COLO668 (cell line): ENCODE data around the gene ZBTB16.

Source experiments
- DNase-seq: peaks from one replicate; lab custom pipeline; 2025; ENCODE audit not compliant: unreplicated experiment; lab: John Stamatoyannopoulos, UW

Gene ZBTB16, protein sequence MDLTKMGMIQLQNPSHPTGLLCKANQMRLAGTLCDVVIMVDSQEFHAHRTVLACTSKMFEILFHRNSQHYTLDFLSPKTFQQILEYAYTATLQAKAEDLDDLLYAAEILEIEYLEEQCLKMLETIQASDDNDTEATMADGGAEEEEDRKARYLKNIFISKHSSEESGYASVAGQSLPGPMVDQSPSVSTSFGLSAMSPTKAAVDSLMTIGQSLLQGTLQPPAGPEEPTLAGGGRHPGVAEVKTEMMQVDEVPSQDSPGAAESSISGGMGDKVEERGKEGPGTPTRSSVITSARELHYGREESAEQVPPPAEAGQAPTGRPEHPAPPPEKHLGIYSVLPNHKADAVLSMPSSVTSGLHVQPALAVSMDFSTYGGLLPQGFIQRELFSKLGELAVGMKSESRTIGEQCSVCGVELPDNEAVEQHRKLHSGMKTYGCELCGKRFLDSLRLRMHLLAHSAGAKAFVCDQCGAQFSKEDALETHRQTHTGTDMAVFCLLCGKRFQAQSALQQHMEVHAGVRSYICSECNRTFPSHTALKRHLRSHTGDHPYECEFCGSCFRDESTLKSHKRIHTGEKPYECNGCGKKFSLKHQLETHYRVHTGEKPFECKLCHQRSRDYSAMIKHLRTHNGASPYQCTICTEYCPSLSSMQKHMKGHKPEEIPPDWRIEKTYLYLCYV

GRCh38 chr11:114059278-114059983 lies at the start of gene ZBTB16:
TSS of gene ZBTB16 (plus strand) at chr11:114059711. CDS start at chr11:114063301, 3,590 bp downstream.
- DNase-seq = peak; percentile 74

DNA sequence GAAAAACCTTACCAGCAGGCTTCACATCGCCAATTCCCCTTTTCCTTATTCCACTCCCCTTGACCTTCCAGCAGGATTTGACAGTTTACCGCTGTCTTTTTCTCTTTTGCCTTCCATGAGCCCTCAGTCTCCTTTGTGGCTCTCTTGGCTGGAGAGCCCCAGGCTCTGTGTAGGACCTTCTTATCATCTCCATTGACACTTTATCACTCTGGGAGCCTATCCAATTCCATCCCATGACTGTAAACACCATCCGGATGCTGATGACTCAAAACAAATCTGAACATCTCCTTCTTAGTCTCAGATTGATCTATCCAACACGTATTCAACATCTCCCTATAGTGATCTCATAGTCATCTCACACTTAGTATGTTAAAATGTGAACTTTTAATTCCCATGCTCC lies 48.6 kb upstream of the ZBTB16 start:
- DNase-seq = no peak

DNA sequence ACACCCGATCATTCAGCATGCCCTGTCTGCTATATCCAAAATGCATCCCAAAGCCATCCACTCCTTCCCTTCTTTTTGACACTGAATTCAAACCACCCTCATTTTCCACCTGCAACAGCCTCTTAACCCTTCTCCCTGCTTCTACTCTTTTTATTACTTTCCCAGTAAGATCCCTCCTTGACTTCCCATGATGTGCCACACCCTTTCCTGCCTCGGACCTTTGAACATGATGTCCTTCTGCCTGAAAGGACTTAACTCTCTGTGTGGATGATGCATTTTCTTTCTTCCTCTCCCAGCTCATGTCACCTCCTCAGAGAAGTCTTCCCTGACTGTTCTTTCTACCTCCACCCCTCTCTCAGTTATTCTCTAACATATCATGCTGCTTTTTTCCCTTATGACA lies 48.1 kb upstream of the ZBTB16 start:
- DNase-seq = no peak

GRCh38 chr11:114015117-114015516 lies 44.4 kb upstream of the ZBTB16 start:
- DNase-seq = peak; percentile 23

DNA sequence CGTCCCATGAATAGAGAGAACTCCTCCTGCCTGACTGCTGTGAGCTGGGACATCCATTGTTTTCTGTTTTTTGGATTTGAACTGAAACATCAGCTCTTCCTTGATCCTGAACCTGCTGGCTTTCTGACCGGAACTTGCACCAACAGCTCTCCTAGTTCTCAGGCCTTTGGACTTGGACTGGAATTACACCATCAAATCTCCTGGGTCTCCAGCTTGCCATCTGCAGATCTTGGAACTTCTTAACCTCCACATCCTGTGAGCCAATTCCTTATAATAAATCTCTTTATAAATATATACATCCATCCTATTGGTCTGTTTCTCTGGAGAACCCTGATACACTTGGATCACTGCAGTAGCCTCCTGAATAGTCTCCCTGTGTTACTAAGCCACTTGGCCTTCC lies 42.5 kb upstream of the ZBTB16 start:
- no peak for DNase-seq

- DNase-seq = no peak
Measured at GRCh38 chr11:114017723-114018122, 41.8 kb upstream of the ZBTB16 start.

DNA sequence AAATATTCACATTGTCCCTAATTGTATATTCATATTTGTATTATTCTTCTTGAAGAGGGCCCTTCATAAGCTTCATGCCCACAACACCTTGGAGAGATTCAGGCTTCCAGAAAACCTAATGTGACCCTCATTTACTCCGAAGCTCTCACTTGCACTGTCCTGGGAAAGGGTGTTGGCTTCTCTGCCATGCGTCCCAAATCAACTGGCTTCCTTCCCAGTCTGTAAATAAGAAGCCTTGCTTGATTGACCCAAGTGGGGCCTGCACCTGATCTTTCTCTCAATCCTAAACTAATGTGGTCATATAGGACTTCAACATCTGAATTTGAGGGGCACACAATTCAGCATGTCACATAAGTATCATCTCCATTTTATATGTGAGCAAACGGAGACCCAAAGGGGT lies 40.5 kb upstream of the ZBTB16 start:
- DNase-seq = no peak

DNA sequence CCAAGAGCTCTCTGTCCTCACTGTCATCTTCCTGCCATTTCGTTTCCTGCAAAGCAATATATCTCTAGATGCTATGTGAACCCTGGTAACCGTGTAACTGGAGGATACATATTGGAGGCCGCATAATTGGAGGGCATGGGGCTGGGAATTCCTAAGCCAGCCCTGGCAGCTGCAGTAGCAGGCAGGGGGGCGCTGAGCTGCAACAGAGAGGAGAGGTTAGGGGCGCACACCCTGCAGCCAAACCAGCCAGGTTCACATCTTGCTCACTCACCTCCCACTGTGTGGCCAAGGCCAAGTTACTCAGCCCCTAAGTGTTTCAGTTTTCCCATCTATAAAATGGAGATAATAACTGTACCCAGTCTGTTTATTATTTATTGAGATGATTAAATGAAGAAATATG lies 39.9 kb upstream of the ZBTB16 start:
- DNase-seq = no peak

DNA sequence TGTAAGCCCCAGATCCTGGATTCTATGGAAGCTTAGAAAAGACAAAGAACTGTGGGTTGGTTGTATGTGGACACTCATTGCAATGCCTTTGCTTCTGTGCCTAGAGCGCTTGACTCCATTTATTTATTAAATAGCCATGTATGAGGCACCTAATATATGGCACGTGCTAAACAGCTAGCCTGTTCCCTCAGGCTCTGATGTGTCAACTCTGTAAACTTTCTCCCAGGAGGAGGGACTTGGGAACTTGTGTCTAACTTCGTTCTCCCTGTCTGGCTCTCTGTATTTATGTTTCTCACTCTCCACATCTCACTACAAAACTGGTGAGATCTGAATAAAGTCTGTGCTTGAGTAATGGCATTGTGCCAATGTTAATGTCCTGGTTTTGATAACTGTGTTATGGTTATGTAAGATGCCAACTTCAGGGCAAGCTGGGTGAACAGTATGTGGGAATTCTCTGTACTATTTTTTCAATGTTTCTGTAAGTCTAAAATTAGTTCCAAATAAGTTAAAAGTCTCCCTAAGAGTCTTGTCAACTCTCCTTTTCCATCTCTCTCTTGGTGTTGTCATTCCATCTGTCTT lies 34.1 kb upstream of the ZBTB16 start:
- DNase-seq = no peak

DNA sequence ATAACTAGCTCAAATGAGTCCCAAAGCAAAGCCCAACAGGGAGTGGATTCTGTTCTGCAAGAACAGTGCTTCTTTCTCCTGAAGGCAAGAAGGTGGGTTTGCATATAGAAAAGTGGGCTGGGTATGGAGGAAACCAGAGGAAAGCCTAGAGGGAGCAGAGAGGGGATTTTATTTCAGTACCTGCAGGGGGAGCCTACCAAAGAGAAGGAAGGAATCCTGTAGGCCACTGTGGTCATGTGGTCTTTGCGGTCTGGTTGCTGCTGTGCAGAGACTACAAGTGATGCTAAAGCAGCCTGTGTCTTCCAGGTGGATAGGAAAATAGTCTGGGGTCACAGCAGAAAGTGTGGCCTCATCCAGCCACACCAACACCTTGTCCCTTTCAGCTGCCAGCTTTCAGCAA lies 33.2 kb upstream of the ZBTB16 start:
- no peak for DNase-seq

GRCh38 chr11:114027391-114027790 lies 32.1 kb upstream of the ZBTB16 start:
- no peak for DNase-seq

DNA sequence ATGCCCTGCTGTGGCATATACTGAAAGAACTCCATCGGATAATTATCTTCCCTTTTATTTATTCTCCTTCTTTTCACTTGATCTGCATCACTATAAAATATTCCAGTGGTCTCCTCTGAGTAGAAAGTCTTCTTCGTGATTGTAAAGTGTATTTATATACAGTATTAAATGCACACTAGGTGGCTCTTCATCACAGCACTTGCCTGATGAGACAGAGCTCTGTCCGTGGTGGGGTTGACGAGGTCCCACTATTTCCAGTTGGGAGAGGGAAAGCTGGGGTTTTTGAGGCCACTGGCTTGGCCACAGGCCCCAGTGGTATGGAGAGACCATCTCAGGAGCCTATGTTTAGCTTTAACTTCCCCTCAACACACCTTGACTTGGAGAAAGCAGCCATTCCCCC lies 31.6 kb upstream of the ZBTB16 start:
- no peak for DNase-seq

DNA sequence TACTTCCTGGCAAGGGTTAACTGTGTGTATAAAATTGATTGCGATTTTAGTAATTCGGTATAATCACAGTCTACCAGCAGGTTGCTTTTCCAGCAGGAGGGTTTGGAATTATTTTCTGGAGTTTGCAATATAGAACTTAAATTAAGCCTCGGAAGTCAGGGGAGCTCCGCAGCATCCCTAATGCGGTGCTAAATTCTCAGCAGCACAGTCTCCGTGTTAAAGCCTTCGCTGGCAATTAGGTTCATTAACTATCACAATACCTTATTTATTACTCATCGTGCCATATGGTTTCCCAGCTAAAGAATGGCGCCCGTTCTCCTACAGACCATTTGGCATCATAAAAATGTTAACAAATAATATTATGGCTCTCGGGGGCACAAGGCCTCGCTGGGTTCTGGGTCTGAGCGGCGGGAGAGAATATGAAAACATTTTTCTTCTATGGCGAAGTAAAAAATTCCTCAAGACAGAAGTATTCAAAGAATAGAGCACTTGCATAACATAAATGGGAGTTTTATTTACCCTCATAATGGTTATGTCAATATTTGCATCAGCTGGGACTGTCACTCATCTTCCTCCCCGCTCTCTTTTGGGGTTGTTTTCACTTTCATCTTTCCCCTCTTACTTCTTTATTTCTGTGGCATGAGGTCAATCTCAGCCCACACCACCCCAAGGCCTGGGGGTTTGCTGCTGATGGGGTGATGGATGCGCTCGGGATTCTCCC lies 28.1 kb upstream of the ZBTB16 start:
- no peak for DNase-seq

DNA sequence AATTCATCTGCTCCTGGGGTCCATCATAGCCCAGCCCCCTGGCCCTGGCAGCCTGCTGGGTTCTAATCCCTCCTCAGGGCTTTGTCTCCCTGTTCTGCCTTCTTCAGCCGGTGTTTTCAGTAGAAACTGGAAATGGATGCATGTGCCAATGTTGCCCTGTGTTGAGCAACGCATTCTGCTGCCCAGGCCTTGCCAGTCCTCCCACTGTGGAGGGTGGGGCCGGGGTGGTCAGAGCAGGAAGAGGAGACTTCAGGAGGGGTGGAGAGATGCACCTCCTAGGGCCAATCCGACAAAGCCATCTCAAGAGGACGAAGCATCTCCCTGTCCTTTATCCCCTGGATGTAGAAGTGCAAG lies 27.6 kb upstream of the ZBTB16 start:
- no peak for DNase-seq

GRCh38 chr11:114033066-114033465 lies 26.4 kb upstream of the ZBTB16 start:
- DNase-seq = no peak

- DNase-seq = no peak
Measured at GRCh38 chr11:114033572-114033971, 25.9 kb upstream of the ZBTB16 start.

DNA sequence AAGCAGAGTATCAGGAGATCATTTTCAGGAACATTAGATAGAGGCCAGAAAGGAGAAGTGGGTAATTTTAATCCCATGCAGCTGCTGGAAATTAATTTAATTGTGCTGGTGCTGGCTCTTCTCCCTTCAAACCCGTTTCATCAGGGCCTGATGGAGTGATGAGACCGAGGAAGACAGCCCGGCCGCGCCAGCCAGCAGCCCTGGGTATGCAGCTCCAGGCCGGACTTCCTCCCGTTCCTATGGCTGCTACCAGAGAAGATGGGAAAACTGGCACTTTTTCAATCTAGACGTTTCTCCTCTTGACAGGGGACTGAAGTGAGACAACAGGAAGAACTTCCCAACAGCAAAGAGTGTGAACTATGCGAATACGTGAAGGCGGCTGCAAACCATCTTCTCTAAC lies 24.6 kb upstream of the ZBTB16 start:
- DNase-seq = no peak

GRCh38 chr11:114036147-114036811 lies 23.2 kb upstream of the ZBTB16 start:
- peak; percentile 70 for DNase-seq

GRCh38 chr11:114036958-114037357 lies 22.6 kb upstream of the ZBTB16 start:
- DNase-seq = no peak

DNA sequence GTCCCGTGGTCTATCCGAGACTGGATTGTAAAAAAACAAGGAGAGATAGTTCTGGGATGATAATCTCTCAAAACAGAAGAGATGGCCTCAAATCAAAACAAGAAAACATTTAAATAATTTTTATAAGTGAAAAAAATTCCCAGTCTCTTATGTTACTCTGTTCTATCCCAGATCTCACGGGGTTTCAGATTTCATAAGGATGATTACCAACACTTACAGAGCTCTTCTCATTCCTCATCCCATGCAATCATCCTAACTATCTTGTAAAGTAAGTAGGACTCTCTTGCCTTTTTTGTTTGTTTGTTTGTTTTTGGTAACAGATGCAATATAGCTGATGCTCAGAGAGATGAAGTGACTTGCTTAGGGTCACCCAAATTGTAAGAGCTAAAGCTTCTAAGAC lies 20.0 kb upstream of the ZBTB16 start:
- DNase-seq = no peak
